LoVo (cell line): ENCODE data around the gene SLFN5.
"Not testable (repeated sequence)": the region's sequence is repeated elsewhere in the genome, so short reads cannot be mapped to it uniquely, and the experiment has no call there.

ENCODE experiments used
- DNase-seq: peaks from one replicate; pipeline ENCODE4 v3.0.0-alpha.2; 2016; ENCODE audit warnings: low spot score

The SLFN5 gene

GRCh38 chr17:35242158-35242804, 591 bp upstream of the SLFN5 start:
- peak; percentile 85 for DNase-seq

- peak; percentile 14 for DNase-seq
These were observed 879 bp downstream of the SLFN5 start for GRCh38 chr17:35243561-35244340.

- peak; percentile 66 for DNase-seq
These were observed 1.7 kb downstream of the SLFN5 start for GRCh38 chr17:35244341-35245195.

GRCh38 chr17:35245196-35245486, 2.3 kb downstream of the SLFN5 start:
- DNase-seq, result peak; percentile 45

GRCh38 chr17:35252651-35253050, 9.8 kb downstream of the SLFN5 start:
- no peak for DNase-seq

GRCh38 chr17:35254107-35254773, 11.4 kb downstream of the SLFN5 start:
- peak; percentile 74 for DNase-seq

- DNase-seq, result no peak
These were observed 12.4 kb downstream of the SLFN5 start for GRCh38 chr17:35255316-35255715.

- no peak for DNase-seq
These were observed 13.8 kb downstream of the SLFN5 start for GRCh38 chr17:35256629-35257028.

- DNase-seq, result peak; percentile 85
These were observed 14.4 kb downstream of the SLFN5 start for GRCh38 chr17:35257208-35257659.

- no peak for DNase-seq
These were observed 16.1 kb downstream of the SLFN5 start for GRCh38 chr17:35259001-35259400.

GRCh38 chr17:35265071-35265470, 22.2 kb downstream of the SLFN5 start:
- no peak for DNase-seq

GRCh38 chr17:35265566-35266141, 22.8 kb downstream of the SLFN5 start:
- no peak for DNase-seq

- not testable (repeated sequence) for DNase-seq
These were observed 31.5 kb downstream of the SLFN5 start for GRCh38 chr17:35274167-35275066.

GRCh38 chr17:35278454-35278853, 35.6 kb downstream of the SLFN5 start:
- not testable (repeated sequence) for DNase-seq

- not testable (repeated sequence) for DNase-seq
These were observed 36.0 kb downstream of the SLFN5 start for GRCh38 chr17:35278876-35279275.

GRCh38 chr17:35283767-35284166, 40.9 kb downstream of the SLFN5 start:
- DNase-seq, result no peak

- DNase-seq, result no peak
These were observed 42.1 kb downstream of the SLFN5 start for GRCh38 chr17:35284955-35285354.

- DNase-seq, result no peak
These were observed 43.4 kb downstream of the SLFN5 start for GRCh38 chr17:35286120-35286781.

GRCh38 chr17:35287286-35287811, 44.5 kb downstream of the SLFN5 start:
- no peak for DNase-seq

GRCh38 chr17:35289222-35289621, 46.4 kb downstream of the SLFN5 start:
- no peak for DNase-seq
